ENCODE results near the gene EPYC.

Gene EPYC

GRCh38 chr12:90922145-90922627 lies 82.6 kb downstream of the EPYC start:
- peak; percentile 96 for ATAC-seq
- TF ChIP-seq, protein P1, sequence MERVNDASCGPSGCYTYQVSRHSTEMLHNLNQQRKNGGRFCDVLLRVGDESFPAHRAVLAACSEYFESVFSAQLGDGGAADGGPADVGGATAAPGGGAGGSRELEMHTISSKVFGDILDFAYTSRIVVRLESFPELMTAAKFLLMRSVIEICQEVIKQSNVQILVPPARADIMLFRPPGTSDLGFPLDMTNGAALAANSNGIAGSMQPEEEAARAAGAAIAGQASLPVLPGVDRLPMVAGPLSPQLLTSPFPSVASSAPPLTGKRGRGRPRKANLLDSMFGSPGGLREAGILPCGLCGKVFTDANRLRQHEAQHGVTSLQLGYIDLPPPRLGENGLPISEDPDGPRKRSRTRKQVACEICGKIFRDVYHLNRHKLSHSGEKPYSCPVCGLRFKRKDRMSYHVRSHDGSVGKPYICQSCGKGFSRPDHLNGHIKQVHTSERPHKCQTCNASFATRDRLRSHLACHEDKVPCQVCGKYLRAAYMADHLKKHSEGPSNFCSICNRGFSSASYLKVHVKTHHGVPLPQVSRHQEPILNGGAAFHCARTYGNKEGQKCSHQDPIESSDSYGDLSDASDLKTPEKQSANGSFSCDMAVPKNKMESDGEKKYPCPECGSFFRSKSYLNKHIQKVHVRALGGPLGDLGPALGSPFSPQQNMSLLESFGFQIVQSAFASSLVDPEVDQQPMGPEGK (CRISPR knock-in tag; IDR thresholded peaks at IDR 0.05; ENCODE audit: borderline replicate concordance): no peak
- TF ChIP-seq ISL1 (CRISPR knock-in tag; IDR thresholded peaks at IDR 0.05) (peak; percentile 85), ZC3H10 (CRISPR knock-in tag; IDR thresholded peaks at IDR 0.05) (peak; percentile 76; the same call in 1 of the 2 replicates), RARB (CRISPR knock-in tag; IDR thresholded peaks at IDR 0.05) (no peak), SNAI2 (CRISPR knock-in tag; IDR thresholded peaks at IDR 0.05) (no peak), TOX (CRISPR knock-in tag; IDR thresholded peaks at IDR 0.05; ENCODE audit: borderline replicate concordance) (peak; percentile 43; the same call in 1 of the 2 replicates), ZFP30 (CRISPR knock-in tag; IDR thresholded peaks at IDR 0.05) (no peak), GLIS3 (CRISPR knock-in tag; IDR thresholded peaks at IDR 0.05) (no peak), ZNF8 (CRISPR knock-in tag; IDR thresholded peaks at IDR 0.05) (no peak), ZNF565 (CRISPR knock-in tag; conservative IDR thresholded peaks at IDR 0.05; ENCODE audit: low read depth) (no peak), TCF4 (CRISPR knock-in tag; IDR thresholded peaks at IDR 0.05; ENCODE audit: borderline replicate concordance) (no peak), BACH2 (CRISPR knock-in tag; IDR thresholded peaks at IDR 0.05; ENCODE audit: borderline replicate concordance) (no peak), PPARA (CRISPR knock-in tag; IDR thresholded peaks at IDR 0.05; ENCODE audit: borderline replicate concordance) (no peak), OSR1 (CRISPR knock-in tag; IDR thresholded peaks at IDR 0.05) (no peak), ZFP3 (CRISPR knock-in tag; IDR thresholded peaks at IDR 0.05) (no peak)
- TF ChIP-seq, protein P2, sequence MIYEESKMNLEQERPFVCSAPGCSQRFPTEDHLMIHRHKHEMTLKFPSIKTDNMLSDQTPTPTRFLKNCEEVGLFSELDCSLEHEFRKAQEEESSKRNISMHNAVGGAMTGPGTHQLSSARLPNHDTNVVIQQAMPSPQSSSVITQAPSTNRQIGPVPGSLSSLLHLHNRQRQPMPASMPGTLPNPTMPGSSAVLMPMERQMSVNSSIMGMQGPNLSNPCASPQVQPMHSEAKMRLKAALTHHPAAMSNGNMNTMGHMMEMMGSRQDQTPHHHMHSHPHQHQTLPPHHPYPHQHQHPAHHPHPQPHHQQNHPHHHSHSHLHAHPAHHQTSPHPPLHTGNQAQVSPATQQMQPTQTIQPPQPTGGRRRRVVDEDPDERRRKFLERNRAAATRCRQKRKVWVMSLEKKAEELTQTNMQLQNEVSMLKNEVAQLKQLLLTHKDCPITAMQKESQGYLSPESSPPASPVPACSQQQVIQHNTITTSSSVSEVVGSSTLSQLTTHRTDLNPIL (CRISPR knock-in tag; IDR thresholded peaks at IDR 0.05; ENCODE audit: low read depth): no peak

- ATAC-seq: peak; percentile 62
- TF ChIP-seq TSHZ2 (CRISPR knock-in tag; IDR thresholded peaks at IDR 0.05) (no peak), ZFP3 (CRISPR knock-in tag; IDR thresholded peaks at IDR 0.05) (no peak), TOX (CRISPR knock-in tag; IDR thresholded peaks at IDR 0.05; ENCODE audit: borderline replicate concordance) (no peak), ZNF565 (CRISPR knock-in tag; conservative IDR thresholded peaks at IDR 0.05; ENCODE audit: low read depth) (no peak), OSR1 (CRISPR knock-in tag; IDR thresholded peaks at IDR 0.05) (no peak), GLIS3 (CRISPR knock-in tag; IDR thresholded peaks at IDR 0.05) (no peak), ZFP30 (CRISPR knock-in tag; IDR thresholded peaks at IDR 0.05) (no peak), RARB (CRISPR knock-in tag; IDR thresholded peaks at IDR 0.05) (no peak), ZNF70 (CRISPR knock-in tag; IDR thresholded peaks at IDR 0.05) (no peak), ARNTL (CRISPR knock-in tag; IDR thresholded peaks at IDR 0.05; ENCODE audit: borderline replicate concordance, low read depth) (no peak), CSRNP3 (CRISPR knock-in tag; IDR thresholded peaks at IDR 0.05) (no peak), CSDC2 (CRISPR knock-in tag; IDR thresholded peaks at IDR 0.05) (no peak), TCF4 (CRISPR knock-in tag; IDR thresholded peaks at IDR 0.05; ENCODE audit: borderline replicate concordance) (no peak), ISL1 (CRISPR knock-in tag; IDR thresholded peaks at IDR 0.05) (no peak)
- TF ChIP-seq, protein P1 (CRISPR knock-in tag; IDR thresholded peaks at IDR 0.05; ENCODE audit: borderline replicate concordance): no peak
- TF ChIP-seq, protein P3, sequence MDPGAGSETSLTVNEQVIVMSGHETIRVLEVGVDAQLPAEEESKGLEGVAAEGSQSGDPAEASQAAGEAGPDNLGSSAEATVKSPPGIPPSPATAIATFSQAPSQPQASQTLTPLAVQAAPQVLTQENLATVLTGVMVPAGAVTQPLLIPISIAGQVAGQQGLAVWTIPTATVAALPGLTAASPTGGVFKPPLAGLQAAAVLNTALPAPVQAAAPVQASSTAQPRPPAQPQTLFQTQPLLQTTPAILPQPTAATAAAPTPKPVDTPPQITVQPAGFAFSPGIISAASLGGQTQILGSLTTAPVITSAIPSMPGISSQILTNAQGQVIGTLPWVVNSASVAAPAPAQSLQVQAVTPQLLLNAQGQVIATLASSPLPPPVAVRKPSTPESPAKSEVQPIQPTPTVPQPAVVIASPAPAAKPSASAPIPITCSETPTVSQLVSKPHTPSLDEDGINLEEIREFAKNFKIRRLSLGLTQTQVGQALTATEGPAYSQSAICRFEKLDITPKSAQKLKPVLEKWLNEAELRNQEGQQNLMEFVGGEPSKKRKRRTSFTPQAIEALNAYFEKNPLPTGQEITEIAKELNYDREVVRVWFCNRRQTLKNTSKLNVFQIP (CRISPR knock-in tag; IDR thresholded peaks at IDR 0.05; ENCODE audit: borderline replicate concordance, low read depth): no peak
- TF ChIP-seq, protein P2 (CRISPR knock-in tag; IDR thresholded peaks at IDR 0.05; ENCODE audit: low read depth): no peak
These were observed 83.2 kb downstream of the EPYC start for GRCh38 chr12:90921536-90921935.

Measured in SK-N-SH treated with all-trans-retinoic acid at 6 μM for 48 hours (cell line).